ENCODE measurements around the gene NBPF1.
"Not testable (repeated sequence)": the region's sequence is repeated elsewhere in the genome, so short reads cannot be mapped to it uniquely, and the experiment has no call there.

NBPF1 gene

GRCh38 chr1:16534239-16534828 is 79.0 kb downstream of the NBPF1 start:
- no CpG with 5 or more reads among the region's 44 CpGs for WGBS, 2 experiments (ENCODE audit: insufficient coverage in 2 of 2)
- peak overlapping the region; percentile 11 for H3K4me3 ChIP-seq (ENCODE audit: extremely low read depth, insufficient read depth, low read length, poor library complexity, severe bottlenecking)
- H3K9me3 ChIP-seq (ENCODE audit: control insufficient read depth, low read length); H3K27ac ChIP-seq (ENCODE audit: low read depth, low read length, severe bottlenecking); H3K36me3 ChIP-seq (ENCODE audit: control insufficient read depth, insufficient read depth, low read length); H3K4me1 ChIP-seq (ENCODE audit: control insufficient read depth, insufficient read depth, low read length, poor library complexity, severe bottlenecking): not testable (repeated sequence)

GRCh38 chr1:16532235-16532991 is 81.0 kb downstream of the NBPF1 start:
- not testable (repeated sequence) for H3K27ac ChIP-seq (ENCODE audit: low read depth, low read length, severe bottlenecking); H3K4me3 ChIP-seq (ENCODE audit: extremely low read depth, insufficient read depth, low read length, poor library complexity, severe bottlenecking); H3K36me3 ChIP-seq (ENCODE audit: control insufficient read depth, insufficient read depth, low read length); H3K4me1 ChIP-seq (ENCODE audit: control insufficient read depth, insufficient read depth, low read length, poor library complexity, severe bottlenecking); H3K9me3 ChIP-seq (ENCODE audit: control insufficient read depth, low read length)
- 0 to 37% methylated on average over 2 to 12 of the region's 32 CpGs for WGBS, 2 experiments (ENCODE audit: insufficient coverage in 2 of 2)

GRCh38 chr1:16528338-16528737 is 85.0 kb downstream of the NBPF1 start:
- H3K36me3 ChIP-seq (ENCODE audit: control insufficient read depth, insufficient read depth, low read length); H3K4me1 ChIP-seq (ENCODE audit: control insufficient read depth, insufficient read depth, low read length, poor library complexity, severe bottlenecking); H3K9me3 ChIP-seq (ENCODE audit: control insufficient read depth, low read length); H3K27ac ChIP-seq (ENCODE audit: low read depth, low read length, severe bottlenecking); H3K4me3 ChIP-seq (ENCODE audit: extremely low read depth, insufficient read depth, low read length, poor library complexity, severe bottlenecking): not testable (repeated sequence)
- WGBS, 2 experiments (ENCODE audit: insufficient coverage in 2 of 2) = 75 to 100% methylated on average over 1 of the region's 3 CpGs

DNA sequence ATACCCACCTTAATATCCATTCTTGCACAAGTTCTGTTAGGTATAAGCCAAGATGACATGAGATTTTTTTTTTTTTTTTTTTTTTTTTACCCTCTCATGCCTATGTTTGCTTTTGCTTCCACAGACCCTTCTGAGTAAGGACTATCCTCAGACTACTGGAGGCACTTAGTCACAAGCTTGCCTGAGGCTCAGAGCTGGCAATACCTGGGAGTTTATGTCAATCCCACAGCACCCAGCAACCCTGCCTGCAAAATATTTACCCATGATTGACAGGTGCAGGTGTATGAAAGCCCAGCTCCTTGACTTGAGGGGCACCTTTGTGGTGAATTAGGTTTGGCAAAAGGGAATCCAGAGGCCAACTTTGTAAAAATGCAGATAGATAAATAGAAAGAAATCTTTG is 87.6 kb downstream of the NBPF1 start:
- H3K4me3 ChIP-seq (ENCODE audit: extremely low read depth, insufficient read depth, low read length, poor library complexity, severe bottlenecking); H3K9me3 ChIP-seq (ENCODE audit: control insufficient read depth, low read length); H3K36me3 ChIP-seq (ENCODE audit: control insufficient read depth, insufficient read depth, low read length); H3K4me1 ChIP-seq (ENCODE audit: control insufficient read depth, insufficient read depth, low read length, poor library complexity, severe bottlenecking); H3K27ac ChIP-seq (ENCODE audit: low read depth, low read length, severe bottlenecking): not testable (repeated sequence)

GRCh38 chr1:16521679-16522078 is 91.7 kb downstream of the NBPF1 start:
- not testable (repeated sequence) for H3K4me3 ChIP-seq (ENCODE audit: extremely low read depth, insufficient read depth, low read length, poor library complexity, severe bottlenecking); H3K9me3 ChIP-seq (ENCODE audit: control insufficient read depth, low read length); H3K4me1 ChIP-seq (ENCODE audit: control insufficient read depth, insufficient read depth, low read length, poor library complexity, severe bottlenecking); H3K36me3 ChIP-seq (ENCODE audit: control insufficient read depth, insufficient read depth, low read length); H3K27ac ChIP-seq (ENCODE audit: low read depth, low read length, severe bottlenecking)
- WGBS, 2 experiments (ENCODE audit: insufficient coverage in 2 of 2) = 100% methylated on average over 1 to 2 of the region's 5 CpGs

GRCh38 chr1:16521288-16521583 is 92.1 kb downstream of the NBPF1 start:
- Histone ChIP-seq H3K9me3 (ENCODE audit: control insufficient read depth, low read length) (no peaks in the 10 kb centered on the region), H3K27ac (ENCODE audit: low read depth, low read length, severe bottlenecking) (no peak overlapping the region), H3K36me3 (ENCODE audit: control insufficient read depth, insufficient read depth, low read length) (no peaks in the 10 kb centered on the region), H3K4me3 (ENCODE audit: extremely low read depth, insufficient read depth, low read length, poor library complexity, severe bottlenecking) (peak overlapping the region; percentile 27), H3K4me1 (ENCODE audit: control insufficient read depth, insufficient read depth, low read length, poor library complexity, severe bottlenecking) (no peaks in the 10 kb centered on the region)
- WGBS, 2 experiments (ENCODE audit: insufficient coverage in 2 of 2) = 35 to 46% methylated on average over 11 to 12 of the region's 12 CpGs

GRCh38 chr1:16520435-16521287 is 92.7 kb downstream of the NBPF1 start:
- H3K4me3 ChIP-seq (ENCODE audit: extremely low read depth, insufficient read depth, low read length, poor library complexity, severe bottlenecking) = peak overlapping the region; percentile 27
- not testable (repeated sequence) for H3K9me3 ChIP-seq (ENCODE audit: control insufficient read depth, low read length); H3K4me1 ChIP-seq (ENCODE audit: control insufficient read depth, insufficient read depth, low read length, poor library complexity, severe bottlenecking); H3K27ac ChIP-seq (ENCODE audit: low read depth, low read length, severe bottlenecking); H3K36me3 ChIP-seq (ENCODE audit: control insufficient read depth, insufficient read depth, low read length)
- 26 to 30% methylated on average over 39 to 46 of the region's 48 CpGs for WGBS, 2 experiments (ENCODE audit: insufficient coverage in 2 of 2)

GRCh38 chr1:16519255-16519951 is 94.0 kb downstream of the NBPF1 start:
- H3K4me3 ChIP-seq (ENCODE audit: extremely low read depth, insufficient read depth, low read length, poor library complexity, severe bottlenecking); H3K27ac ChIP-seq (ENCODE audit: low read depth, low read length, severe bottlenecking); H3K4me1 ChIP-seq (ENCODE audit: control insufficient read depth, insufficient read depth, low read length, poor library complexity, severe bottlenecking); H3K36me3 ChIP-seq (ENCODE audit: control insufficient read depth, insufficient read depth, low read length); H3K9me3 ChIP-seq (ENCODE audit: control insufficient read depth, low read length): not testable (repeated sequence)
- 94% methylated on average over 3 of the region's 6 CpGs; no CpG with 5 or more reads in 1 of the 2 experiments for WGBS, 2 experiments (ENCODE audit: insufficient coverage in 2 of 2)

GRCh38 chr1:16518913-16519254 is 94.5 kb downstream of the NBPF1 start:
- 86% methylated on average over 1 of the region's 3 CpGs; no CpG with 5 or more reads in 1 of the 2 experiments for WGBS, 2 experiments (ENCODE audit: insufficient coverage in 2 of 2)

GRCh38 chr1:16516694-16517410 is 96.5 kb downstream of the NBPF1 start:
- H3K4me1 ChIP-seq (ENCODE audit: control insufficient read depth, insufficient read depth, low read length, poor library complexity, severe bottlenecking); H3K4me3 ChIP-seq (ENCODE audit: extremely low read depth, insufficient read depth, low read length, poor library complexity, severe bottlenecking); H3K9me3 ChIP-seq (ENCODE audit: control insufficient read depth, low read length); H3K36me3 ChIP-seq (ENCODE audit: control insufficient read depth, insufficient read depth, low read length); H3K27ac ChIP-seq (ENCODE audit: low read depth, low read length, severe bottlenecking): not testable (repeated sequence)
- 100% methylated on average over 1 to 3 of the region's 5 CpGs for WGBS, 2 experiments (ENCODE audit: insufficient coverage in 2 of 2)

More at GRCh38 chr1:16518913-16519254, 94.5 kb downstream of the NBPF1 start:
- H3K36me3 ChIP-seq (ENCODE audit: control insufficient read depth, insufficient read depth, low read length); H3K4me3 ChIP-seq (ENCODE audit: extremely low read depth, insufficient read depth, low read length, poor library complexity, severe bottlenecking); H3K27ac ChIP-seq (ENCODE audit: low read depth, low read length, severe bottlenecking); H3K4me1 ChIP-seq (ENCODE audit: control insufficient read depth, insufficient read depth, low read length, poor library complexity, severe bottlenecking); H3K9me3 ChIP-seq (ENCODE audit: control insufficient read depth, low read length): not testable (repeated sequence)
